Measurements from ENCODE around the gene MRNIP. TPM values are rescaled to one million over a fixed set of nuclear protein-coding genes. Genes with fewer than 3 reads are reported as not detected.

The MRNIP gene
- total and polyA plus RNA-seq, 2 of the 4 experiments (the other 2 are of a cell fraction) = 6.6 to 24.7 TPM

- H2BK5ac ChIP-seq (ENCODE audit: low read depth, low read length, poor library complexity, severe bottlenecking) = no peak overlapping the region
- TF ChIP-seq NFE2L2 (IDR thresholded peaks at IDR 0.05; ENCODE audit: low read depth, low read length) (no peak), MXI1 (IDR thresholded peaks at IDR 0.05; ENCODE audit: borderline replicate concordance, low read depth, low read length) (no peak), RAD21 (IDR thresholded peaks at IDR 0.05; ENCODE audit: low read length) (no peak), BHLHE40 (IDR thresholded peaks at IDR 0.05; ENCODE audit: low read depth, low read length) (no peak), MAFK (IDR thresholded peaks at IDR 0.05; ENCODE audit: low read depth, low read length) (no peak), MAZ (IDR thresholded peaks at IDR 0.05; ENCODE audit: borderline replicate concordance, low read depth, low read length) (no peak), CEBPB (IDR thresholded peaks at IDR 0.05; ENCODE audit: low read depth, low read length) (no peak), POLR2A (IDR thresholded peaks at IDR 0.05; ENCODE audit: low read depth, low read length) (no peak), FOS (IDR thresholded peaks at IDR 0.05; ENCODE audit: low read depth, low read length) (no peak), CTCF (conservative IDR thresholded peaks at IDR 0.05; ENCODE audit: low read depth, low read length) (no peak), SMC3 (IDR thresholded peaks at IDR 0.05; ENCODE audit: low read depth, low read length) (no peak), CHD1 (IDR thresholded peaks at IDR 0.05; ENCODE audit: low read depth, low read length) (no peak), ELK1 (IDR thresholded peaks at IDR 0.05; ENCODE audit: borderline replicate concordance, low read depth, low read length) (no peak), RFX5 (IDR thresholded peaks at IDR 0.05; ENCODE audit: low read depth, low read length) (no peak), RCOR1 (IDR thresholded peaks at IDR 0.05; ENCODE audit: insufficient replicate concordance, low read length) (no peak), USF2 (IDR thresholded peaks at IDR 0.05; ENCODE audit: low read depth, low read length) (no peak)
- H3K4ac ChIP-seq (ENCODE audit: low read depth, low read length) = no peak overlapping the region
- H2AK9ac ChIP-seq (replicated peaks; ENCODE audit: low read depth, low read length, poor library complexity) = no peak overlapping the region
- no peak overlapping the region for H2AK5ac ChIP-seq (ENCODE audit: low read depth, low read length)
- intact Hi-C loops (cut with micrococcal nuclease) (no loop called here), in situ Hi-C loops (cut with MboI; ENCODE audit: low sequenced_read_pairs) (no loop called here), dilution Hi-C loops (cut with HindIII; ENCODE audit: low sequenced_read_pairs, unreplicated experiment) (no loop called here)
- no peaks in the 10 kb centered on the region for H3K4me1 ChIP-seq (ENCODE audit: control insufficient read depth, insufficient read depth, low read length)
- no peaks in the 10 kb centered on the region for H4K20me1 ChIP-seq (ENCODE audit: insufficient read depth, low read length)
- H3K9ac ChIP-seq (ENCODE audit: low read depth, low read length) = no peak overlapping the region
- BruUV-seq (replicated peaks) = no TSS peak
- no peaks in the 10 kb centered on the region; a peak in 1 of 4 replicates for H3K79me1 ChIP-seq (ENCODE audit: low read depth in 1 of 2, low read length in 2 of 2)
- H3K14ac ChIP-seq (replicated peaks; ENCODE audit: low read depth, low read length) = no peak overlapping the region
- H3K27me3 ChIP-seq (ENCODE audit: control insufficient read depth, insufficient read depth, low read length) = no peaks in the 10 kb centered on the region
- H2BK120ac ChIP-seq (ENCODE audit: low read depth, low read length) = no peak overlapping the region
- H3K4me3 ChIP-seq (ENCODE audit: insufficient read depth, low read depth, low read length) = no peak overlapping the region
- ATAC-seq (ENCODE audit: low read depth) = no peak
- 100% methylated on average over 1 of the region's 6 CpGs; no CpG with 5 or more reads in 1 of the 2 experiments for WGBS, 2 experiments (ENCODE audit: extremely low coverage in 2 of 2, insufficient read length in 1 of 2)
- ChIA-PET CTCF (no interaction called here), POLR2A (ENCODE audit: unreplicated experiment) (no interaction called here)
- no peak overlapping the region for H3K27ac ChIP-seq (ENCODE audit: insufficient read depth, low read length)
- H3K36me3 ChIP-seq (ENCODE audit: control insufficient read depth, insufficient read depth, low read length) = peaks cover 74% of the 10 kb centered on the region
- peaks cover 5% of the 10 kb centered on the region; the same call in 1 of the 2 replicates for H3K9me3 ChIP-seq (ENCODE audit: control insufficient read depth, insufficient read depth, low read length)
- H3K4me2 ChIP-seq (ENCODE audit: low read depth, low read length) = no peak overlapping the region
- peaks cover 4% of the 10 kb centered on the region; the same call in 1 of the 2 replicates for H3K9me1 ChIP-seq (ENCODE audit: insufficient read depth, low read length)
- no peak overlapping the region for H2AFZ ChIP-seq (replicated peaks; ENCODE audit: low read length, poor library complexity)
- H3K18ac ChIP-seq (ENCODE audit: low read depth, low read length) = no peak overlapping the region
- no peak overlapping the region for H3K56ac ChIP-seq (ENCODE audit: extremely low read depth, insufficient read depth, low read length)
- no peak overlapping the region for H2BK15ac ChIP-seq (ENCODE audit: low read depth, low read length)
- H4K5ac ChIP-seq (ENCODE audit: low read depth, low read length) = no peak overlapping the region
- no peak for DNase-seq
- H4K8ac ChIP-seq (ENCODE audit: low read depth in 2 of 2, low read length in 2 of 2) = no peak overlapping the region
- no peak overlapping the region for H2BK20ac ChIP-seq (ENCODE audit: low read depth, low read length)
- no peak overlapping the region for H3K23ac ChIP-seq (ENCODE audit: low read depth, low read length)
- no peak overlapping the region for H4K91ac ChIP-seq (ENCODE audit: insufficient read depth, low read depth, low read length)
Observed at GRCh38 chr5:179867079-179867465, 8.5 kb upstream of the MRNIP start.

Measured in IMR-90 (cell line).